ENCODE results near the gene DDA1.

- TF ChIP-seq RAD21 (IDR thresholded peaks at IDR 0.05; ENCODE audit: low read depth) (no peak), MAX (IDR thresholded peaks at IDR 0.05) (no peak), EP300 (IDR thresholded peaks at IDR 0.05; ENCODE audit: borderline replicate concordance) (no peak)
Observed at GRCh38 chr19:17330262-17331044, 21.1 kb downstream of the DDA1 start.
